T-helper 22 cell (primary cell): ENCODE measurements around the gene FASN.
A peak's percentile ranks its signal among the peaks of the same experiment; 100 is the strongest.
"Not testable (repeated sequence)": the region's sequence is repeated elsewhere in the genome, so short reads cannot be mapped to it uniquely, and the experiment has no call there.

Experiments
- DNase-seq: peaks from one replicate; pipeline ENCODE4 v3.0.0-alpha.2; 2020; ENCODE audit warnings: low read depth

Gene FASN

DNA sequence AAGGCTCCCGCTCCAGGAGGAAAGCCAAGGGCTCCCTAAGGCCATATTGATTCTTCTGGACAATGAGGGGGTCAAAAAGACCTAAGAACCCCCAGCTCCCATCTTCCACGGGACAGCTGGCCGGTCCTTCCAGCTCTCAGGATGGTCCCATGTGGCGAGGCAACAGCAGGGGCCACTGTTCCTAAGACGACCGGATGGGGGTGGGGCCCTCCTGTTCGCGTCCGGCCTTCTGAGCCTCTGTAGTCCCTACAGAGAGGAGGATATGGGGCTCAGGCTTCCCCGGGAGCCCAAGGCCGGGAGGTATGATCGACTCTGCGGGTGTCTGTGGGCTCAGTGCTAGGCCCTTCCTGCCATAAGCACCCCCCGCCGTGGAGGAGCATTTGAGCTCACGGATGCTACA, 54.5 kb downstream of the FASN start:
- no peak for DNase-seq

DNA sequence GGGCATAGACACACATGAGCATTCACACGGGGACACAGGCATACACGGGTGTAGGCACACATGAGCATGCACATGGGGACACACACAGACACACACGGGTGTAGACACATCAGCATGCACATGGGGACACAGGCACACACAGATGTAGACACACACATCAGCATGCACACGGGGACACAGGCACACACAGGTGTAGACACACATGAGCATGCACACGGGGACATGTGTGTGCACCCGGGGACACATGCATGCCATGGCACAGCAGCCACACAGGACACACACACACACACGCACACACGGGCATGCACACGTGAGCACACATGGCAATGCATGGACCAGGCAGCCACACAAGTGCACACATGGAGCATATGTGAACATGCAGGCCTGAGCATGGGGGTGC, 55.4 kb downstream of the FASN start:
- no peak for DNase-seq

DNA sequence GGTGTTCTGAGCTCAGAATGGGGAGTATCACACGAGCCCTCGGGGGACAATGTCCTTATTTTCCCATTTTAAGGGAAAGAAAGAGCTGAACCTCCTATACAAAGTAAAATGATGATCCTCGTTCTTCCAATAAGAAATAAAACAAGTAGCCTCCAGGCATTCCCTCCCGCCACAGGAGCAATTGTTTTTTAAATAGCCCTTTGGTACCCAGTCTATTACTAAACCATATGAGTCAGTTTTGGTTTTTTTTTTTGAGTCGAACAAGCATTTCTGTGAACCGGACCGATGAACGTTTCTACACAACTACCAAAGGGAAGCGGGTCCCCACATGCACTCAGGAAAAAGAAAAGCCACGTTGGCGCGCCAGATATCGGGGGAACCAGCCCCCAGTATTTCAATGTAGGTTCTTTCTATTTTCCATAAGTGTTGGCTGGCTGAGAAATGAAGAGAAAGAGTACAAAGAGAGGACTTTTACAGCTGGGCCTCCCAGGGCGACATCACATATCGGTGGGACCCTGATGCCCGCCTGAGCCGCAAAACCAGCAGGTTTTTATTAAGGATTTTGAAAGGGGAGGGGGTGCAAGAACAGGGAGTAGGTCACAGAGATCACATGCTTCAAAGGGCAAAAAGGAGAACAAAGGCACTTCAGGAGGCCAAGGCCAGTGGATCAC, 56.8 kb downstream of the FASN start:
- DNase-seq, result no peak

DNA sequence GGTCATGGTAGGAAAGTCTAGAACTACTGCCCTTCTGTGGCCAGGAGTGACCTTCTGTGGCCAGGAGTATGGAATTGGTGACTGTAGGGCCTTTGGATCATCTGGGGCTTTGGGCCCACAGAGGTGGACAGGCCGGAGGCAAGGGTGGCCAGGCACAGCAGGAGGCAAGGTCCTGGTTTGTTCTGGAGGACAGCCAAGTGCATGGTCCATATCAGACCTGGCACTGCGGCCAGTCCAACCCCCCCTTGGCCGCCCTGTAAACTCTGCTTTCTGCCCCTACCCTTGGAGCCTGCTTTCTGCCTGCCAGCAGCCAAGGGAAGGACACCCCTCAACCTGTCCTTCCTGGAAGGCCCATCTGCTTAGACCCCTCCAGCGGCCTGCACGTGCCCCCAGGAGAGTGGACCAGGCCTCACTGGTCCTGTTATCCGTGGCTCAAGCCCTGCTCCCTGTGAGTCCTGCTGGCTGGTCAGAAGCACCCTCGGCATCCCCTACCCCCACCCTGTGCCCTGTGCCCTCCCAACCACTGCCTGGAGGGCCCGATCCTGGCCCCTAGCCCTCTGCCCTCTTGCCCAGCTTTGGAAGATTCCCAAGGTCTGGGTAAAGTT, 58.2 kb downstream of the FASN start:
- DNase-seq, result no peak

DNA sequence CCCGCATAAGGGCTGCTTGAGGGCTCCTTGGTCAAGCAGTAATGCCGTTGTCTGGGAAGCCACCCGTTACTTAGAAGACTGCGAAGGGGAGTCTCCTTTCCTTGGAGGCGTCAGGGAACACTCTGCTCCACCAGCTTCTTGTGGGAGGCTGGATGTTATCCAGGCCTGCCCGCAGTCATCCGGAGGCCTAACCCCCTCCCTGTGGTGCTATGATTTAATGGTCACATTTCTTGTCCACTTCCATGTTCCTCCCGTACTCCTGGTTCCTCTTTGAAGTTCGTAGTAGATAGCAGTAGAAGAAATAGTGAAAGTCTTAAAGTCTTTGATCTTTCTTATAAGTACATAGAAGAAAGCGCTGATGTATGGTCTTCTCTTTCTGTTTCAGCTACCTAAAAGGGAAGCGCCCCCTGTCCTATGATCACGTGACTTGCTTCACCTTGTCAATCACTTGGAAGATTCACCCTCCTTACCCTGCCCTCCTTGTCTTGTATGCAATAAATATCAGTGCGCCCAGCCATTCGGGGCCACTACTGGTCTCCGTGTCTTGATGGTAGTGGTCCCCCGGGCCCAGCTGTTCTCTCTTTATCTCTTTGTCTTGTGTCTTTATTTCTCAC, 59.1 kb downstream of the FASN start:
- DNase-seq, result not testable (repeated sequence)

DNA sequence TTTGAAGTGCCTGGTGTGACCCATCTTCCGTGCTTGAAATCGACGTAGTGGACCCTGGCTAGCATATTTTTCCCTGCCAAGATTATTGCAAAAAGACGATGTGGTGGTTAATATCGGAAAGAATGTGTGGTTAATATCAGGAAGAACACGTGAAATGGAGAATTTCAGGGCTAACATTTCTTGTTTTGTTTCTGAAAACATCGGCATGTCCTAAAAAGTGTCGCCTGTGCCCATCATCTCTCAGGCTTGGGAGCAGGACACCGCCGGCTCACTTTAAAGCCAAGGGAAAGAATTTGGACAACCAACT, 60.2 kb downstream of the FASN start:
- no peak for DNase-seq

DNA sequence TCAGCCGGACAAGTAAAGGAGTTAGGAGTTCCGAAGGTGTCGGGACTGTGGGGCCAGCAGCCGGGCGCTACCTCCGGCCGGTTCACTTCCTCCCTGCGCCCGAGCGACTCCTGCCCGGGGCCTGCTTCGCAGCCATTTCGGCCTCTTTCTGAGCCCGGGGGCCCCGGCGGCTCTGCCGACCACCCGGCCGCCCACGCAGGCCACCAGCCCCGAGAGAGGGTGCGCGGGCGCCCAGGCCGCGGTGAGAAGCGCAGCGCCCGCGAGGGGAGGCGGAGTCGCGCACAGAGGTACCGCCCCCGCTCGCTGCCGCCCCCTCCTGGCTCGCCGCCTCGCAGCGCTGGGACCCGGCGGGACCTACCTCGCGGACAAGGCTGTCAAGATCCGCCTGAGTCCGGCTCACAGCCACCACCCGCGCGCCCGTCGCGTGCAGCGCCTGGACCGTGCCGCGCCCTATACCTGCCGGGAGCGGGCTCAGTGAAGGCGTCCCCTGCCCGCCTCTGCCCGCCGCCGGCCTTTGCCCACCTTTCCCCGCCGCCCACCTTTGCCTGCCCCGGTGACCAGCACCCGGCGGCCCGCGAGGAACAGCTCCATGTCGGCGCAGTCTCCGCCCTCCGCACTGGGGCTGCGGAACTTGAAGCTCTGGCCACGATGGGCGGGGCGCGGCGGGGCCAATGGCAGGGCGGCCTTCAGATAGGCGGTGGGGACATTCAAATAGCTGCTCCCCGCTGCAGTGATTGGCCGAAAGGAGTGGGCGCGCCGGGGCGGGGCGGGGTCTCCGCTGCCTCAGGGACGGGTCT, 60.7 kb downstream of the FASN start, which contains the start of gene DCXR:
TSS of gene DCXR (minus strand) at position 606 of the 797 bp plus-strand sequence. CDS start at position 591, 15 bp downstream.
- peak; percentile 93 for DNase-seq

DNA sequence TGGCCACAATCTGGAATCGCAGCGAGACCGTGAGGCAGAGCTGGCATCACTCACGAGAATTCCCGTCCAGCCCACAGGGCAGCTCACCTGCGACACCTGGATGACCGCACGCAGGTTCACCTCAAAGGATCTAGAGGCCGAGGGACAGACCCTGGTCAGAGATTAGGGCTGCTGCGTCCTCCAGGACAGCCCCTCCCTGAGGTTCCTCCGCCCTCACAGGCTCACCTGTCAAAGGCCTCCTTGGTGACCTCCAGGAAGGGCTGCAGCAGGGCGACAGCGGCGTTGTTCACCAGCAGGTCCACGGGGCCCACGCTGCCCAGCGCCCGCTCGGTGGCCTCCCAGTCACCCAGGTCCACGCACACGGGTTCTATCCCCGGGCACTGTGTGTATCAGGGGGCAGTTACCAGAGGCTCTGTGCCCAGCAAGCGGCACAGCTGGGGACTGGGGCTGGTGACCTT, 61.4 kb downstream of the FASN start:
- DNase-seq, result no peak

DNA sequence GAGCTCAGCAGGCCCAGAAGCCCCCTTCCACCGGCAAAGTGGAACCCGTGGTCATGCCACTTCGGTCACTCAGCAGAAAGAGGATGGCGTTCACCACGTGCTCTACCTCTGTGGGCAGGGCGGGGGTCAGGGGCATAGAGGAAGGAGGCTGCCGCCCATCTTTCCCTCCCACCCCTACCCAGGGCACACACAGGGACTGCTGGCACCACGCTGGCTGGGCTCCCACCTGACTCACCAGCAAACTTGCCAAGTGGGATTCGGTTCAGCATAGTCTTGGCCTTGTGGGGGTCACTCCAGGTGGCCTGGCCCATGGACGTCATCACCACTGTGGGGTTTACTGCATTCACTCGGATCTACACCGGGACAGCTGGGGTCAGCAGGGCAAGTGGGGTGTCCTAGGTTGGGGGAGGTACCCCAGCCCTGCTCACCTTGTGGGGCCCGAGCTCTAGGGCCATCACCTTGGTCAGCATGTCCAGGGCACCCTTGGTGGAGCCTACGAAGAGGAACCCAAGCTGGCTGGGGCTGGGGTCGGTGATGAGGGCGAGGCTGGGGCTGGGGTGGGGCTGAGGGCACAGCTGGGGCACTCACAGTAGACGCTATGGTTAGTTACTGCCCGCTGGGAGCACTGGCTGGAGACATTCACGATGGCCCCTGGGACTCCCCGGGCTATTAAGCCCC, 61.9 kb downstream of the FASN start:
- no peak for DNase-seq

DNA sequence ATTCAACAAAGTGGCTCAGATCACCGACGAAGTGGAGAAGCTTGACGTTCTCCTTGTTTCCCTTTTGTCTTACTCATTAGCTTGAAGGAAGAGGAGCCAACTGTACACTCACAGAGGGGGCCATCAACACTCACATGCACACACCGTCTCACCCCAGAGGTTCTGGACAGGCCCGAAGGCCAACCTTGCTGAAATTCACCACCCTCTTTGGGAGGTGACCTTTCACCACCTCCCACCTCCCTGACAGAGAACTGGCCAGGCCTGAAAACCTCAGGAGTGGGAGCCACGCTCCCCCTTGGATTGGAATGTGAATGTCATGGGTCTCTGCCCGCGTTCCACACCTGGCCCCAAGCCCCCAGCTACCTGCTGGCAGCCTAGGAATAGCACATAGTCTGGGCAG, 62.5 kb downstream of the FASN start:
- DNase-seq, result no peak

DNA sequence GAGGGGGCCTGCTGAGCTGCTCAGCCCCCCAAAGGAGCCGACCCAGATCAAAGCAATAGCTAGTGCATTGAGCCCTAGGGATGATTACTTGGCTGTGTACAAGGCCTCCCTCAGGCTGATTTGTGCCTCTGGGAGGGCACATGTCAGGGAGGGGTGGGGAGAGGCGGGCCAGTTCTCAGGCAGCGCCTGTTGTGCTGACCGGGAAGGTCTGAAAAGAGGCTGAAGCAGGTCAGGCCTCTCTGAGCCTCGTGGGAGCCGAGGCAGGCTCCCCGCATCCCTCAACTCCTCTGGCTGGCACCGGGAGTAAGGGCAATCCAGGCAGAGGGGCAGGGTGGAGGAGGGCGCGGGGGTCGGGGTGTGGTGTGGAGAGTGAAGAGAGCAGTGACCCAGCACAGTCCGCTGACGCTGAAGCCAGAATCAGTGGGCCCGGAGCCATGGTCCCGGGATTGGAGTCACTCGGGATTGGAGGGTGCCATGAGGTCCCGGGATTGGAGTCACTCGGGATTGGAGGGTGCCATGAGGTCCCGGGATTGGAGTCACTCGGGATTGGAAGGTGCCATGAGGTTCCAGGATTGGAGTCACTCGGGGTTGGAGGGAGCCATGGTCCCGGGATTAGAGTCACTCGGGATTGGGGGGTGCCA, 63.5 kb downstream of the FASN start:
- DNase-seq, result no peak

DNA sequence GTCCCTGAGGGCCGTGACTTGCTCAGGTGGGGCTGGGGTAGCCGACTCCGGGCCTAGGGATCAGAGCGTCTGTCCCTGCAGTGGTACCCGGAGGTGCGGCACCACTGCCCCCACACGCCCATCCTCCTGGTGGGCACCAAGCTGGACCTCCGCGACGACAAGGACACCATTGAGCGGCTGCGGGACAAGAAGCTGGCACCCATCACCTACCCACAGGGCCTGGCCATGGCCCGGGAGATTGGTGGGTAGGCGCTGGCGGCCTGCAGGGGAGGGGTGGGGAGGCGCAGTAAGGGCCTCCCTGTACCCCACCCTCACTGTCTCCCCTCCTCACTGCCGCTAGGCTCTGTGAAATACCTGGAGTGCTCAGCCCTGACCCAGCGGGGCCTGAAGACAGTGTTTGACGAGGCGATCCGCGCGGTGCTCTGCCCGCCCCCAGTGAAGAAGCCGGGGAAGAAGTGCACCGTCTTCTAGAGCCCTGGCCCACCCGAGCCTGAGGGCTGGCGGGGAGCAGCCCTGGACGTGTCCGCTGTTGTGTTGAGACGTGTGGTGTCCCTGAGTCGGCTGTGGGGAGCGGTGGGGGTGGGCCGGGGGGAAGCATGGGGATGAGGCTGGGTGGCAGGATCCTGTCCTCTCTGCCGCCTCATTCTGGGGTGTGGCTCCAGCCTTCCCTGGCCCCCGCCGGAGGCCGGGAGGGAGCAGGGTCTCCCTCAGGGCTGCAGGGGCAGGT, 64.5 kb downstream of the FASN start:
- no peak for DNase-seq

DNA sequence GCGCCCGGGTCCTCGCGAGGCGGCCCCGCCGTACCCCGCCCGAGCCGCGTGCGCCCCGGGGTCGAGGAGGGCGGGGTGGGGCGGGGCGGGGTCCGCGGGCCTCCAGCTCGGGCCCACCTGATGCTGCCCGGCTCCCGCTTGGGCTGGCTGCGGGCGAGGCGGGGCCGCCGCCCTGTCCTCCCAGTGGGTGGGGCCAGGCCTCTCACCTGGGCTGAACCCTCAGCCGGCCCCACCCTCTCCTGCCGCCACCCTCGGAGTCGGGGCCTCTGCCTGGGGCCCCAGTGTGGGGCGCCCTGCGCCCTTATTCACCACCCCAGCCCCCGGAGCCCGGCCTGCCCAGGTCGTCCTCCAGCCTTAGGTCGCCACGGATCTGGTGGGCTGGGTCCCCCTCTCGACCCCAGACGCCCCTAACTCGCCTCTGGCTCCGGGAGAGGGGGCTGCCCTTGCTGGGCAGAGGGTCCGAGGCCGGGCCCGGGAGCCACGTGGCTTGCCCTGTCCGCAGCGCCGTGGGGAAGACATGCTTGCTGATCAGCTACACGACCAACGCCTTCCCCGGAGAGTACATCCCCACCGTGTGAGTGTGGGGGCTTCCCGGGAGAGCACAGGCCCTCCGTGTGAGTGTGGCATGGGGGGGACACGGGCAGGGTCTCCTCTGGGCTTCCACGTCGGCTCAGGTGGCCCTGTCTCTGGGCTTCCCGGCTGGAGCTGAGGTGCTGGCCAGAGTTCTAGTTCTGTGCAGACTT, 66.0 kb downstream of the FASN start:
- DNase-seq, result peak; percentile 37

DNA sequence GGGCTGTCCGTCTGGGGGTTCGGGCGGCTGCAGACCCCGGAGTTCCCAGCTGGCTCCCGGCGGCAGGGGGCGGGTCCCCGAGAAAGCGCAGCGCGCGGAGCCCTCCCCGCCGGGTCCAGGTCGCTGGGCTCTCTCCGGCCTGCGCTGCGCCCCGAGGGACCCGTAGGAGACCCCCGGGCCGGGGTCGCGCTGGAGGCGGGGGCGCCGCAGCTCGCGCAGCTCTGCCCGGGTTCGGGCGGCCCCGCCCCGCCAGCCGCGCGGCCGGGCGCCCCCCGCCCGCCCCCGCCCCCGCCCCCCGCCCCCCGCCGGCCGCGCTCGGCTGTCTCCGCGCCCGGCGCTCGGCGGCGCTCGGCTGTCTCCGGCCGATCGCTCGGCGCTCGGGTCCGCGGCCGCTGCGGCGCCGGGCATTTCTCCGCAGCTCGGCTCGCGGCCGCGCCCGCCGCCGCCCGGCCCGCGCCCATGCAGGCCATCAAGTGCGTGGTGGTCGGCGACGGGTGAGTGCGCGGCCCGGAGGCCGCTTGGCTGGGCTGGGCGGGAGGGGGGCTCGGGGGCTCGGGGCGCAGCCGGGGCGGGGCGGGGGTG, 66.6 kb downstream of the FASN start, which contains the start of gene RAC3:
TSS of gene RAC3 (plus strand) at position 376 of the 582 bp plus-strand sequence. CDS start at position 460, 84 bp downstream.
- no peak for DNase-seq

DNA sequence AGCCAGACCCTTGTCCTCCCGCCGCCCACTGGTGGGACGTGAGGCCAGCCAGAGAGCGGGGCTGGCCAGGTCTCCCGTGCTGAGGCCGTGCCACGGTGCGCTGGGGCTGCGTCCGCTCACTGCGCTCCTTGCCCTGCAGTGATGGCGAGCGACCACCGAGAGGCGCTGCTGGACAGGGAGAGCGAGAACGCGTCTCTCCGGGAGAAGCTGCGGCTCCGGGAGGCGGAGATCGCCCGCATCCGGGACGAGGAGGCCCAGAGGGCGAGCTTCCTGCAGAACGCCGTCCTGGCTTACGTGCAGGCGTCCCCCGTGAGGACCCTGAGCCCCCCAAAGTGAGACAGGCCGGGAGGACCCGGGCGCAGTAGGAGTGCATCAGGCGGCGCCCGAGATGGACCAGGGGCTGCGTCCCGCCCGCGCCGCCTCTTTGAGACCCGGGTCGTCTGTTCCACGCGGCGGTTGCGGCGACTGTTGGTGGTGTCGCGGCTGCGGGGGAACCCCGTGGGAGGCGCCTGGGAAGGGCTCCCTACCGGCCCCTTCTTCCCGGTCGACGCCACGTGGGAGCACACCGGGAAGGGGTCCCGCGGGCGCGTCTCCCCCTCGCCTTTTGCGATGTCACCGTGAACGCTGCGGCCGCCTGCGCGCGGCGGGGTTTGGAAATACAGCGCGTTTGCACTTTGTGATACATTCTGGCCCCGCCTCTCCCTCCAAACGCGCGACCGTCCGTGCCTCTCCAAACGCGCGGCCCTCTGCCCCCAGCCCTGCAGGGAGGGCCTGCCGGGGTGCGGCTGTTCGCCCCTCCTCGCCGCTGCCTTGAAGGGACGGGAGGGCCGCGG, 67.3 kb downstream of the FASN start:
- peak; percentile 64 for DNase-seq

DNA sequence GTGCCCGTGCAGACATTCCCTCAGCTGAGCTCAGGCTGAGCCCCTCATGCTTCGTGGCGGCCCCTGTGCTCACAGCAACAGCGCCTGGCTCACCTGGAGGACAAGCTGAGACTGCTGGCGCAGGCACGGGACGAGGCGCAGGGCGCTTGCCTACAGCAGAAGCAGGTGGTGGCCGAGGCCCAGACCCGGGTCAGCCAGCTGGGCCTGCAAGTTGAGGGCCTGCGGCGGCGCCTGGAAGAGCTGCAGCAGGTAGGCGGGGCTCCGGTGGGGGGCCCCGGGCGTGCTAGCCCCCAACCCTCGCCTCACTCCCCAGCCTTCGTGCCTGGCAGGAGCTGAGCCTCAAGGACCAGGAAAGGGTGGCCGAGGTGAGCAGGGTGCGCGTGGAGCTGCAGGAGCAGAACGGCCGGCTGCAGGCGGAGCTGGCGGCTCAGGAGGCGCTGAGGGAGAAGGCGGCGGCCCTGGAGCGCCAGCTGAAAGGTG, 68.0 kb downstream of the FASN start:
- DNase-seq, result no peak

DNA sequence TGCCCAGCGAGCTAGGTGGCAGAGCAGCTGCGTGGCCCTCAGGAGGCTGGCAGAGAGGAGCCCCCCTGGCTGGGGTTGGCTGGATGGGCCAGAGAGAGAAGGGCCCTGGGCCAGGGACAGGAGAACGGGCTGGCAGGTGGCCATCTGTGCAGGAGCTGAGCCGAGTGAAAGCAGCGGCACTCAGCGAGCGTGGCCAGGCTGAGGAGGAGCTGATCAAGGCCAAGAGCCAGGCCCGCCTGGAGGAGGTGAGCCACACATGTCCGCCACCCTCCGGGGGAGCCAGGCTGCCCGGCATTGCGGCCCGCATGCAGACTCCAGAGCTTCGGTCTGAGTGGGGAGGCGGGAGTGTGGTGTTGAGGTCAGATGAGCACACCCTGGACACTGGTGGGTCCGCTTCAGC, 68.6 kb downstream of the FASN start:
- no peak for DNase-seq

DNA sequence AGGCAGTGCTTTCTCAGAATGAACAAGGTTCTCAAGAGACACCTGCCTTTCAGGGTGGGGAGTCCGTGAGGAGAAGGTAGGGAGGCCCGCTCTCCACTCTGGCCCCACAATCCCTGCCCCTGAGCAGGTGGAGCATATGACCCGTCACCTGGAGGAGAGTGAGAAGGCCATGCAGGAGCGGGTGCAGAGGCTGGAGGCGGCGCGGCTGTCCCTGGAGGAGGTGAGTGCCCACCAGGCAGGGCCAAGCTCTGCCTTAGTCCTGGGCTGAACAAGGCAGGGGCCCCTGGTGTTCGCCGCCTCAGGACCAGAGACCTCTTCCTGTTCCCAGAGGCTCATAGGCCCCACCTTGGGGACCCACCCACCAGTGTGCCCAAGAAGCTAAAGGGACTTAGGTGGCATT, 69.1 kb downstream of the FASN start:
- no peak for DNase-seq
